K562 (cell line): ENCODE results near the gene SYPL2. TPM values are rescaled to one million over a fixed set of nuclear protein-coding genes. Genes with fewer than 3 reads are reported as not detected.
A peak's percentile ranks its signal among the peaks of the same experiment; 100 is the strongest.

Experiments used
- ATAC-seq: fragments of 200-7000 bp; cut with Tn5 transposase; 3 replicates; pipeline ENCODE4 v1.9.1; 2020; ENCODE audit warnings: moderate library complexity
- BruUV-seq: library from RNA; stranded (reverse); fragments of 400-500 nt; replicated peaks from 2 replicates; lab custom pipeline; 2021; lab: Mats Ljungman, UMichigan
- CTCF ChIA-PET: fragments of 300-600 bp; formaldehyde crosslinking; extraction: SDS; loops from one replicate; lab custom pipeline; 2021; ENCODE audit warnings: low intra/inter-chr PET ratio; lab: Yijun Ruan, JAX
- POLR2A ChIA-PET: fragments of 300-600, 350-650 bp; sonication (Branson Sonifier 250); formaldehyde crosslinking; extraction: SDS; loops from one replicate; lab custom pipeline; 2021; ENCODE audit warnings: antibody characterized with exemption, inconsistent platforms; lab: Yijun Ruan, JAX
- DNase-seq, 4 experiments: peaks; one replicate each; pipeline versions ENCODE4 v3.0.0 to v3.0.0-alpha.2; 2011 to 2018; ENCODE audit warnings: low spot score in 3 of 4, mixed read lengths in 3 of 4; ENCODE audit errors: extremely low read depth in 1 of 4
- FAIRE-seq: peaks from 2 replicates; lab custom pipeline; 2011; peaks lifted over from hg19 to GRCh38; lab: Jason Lieb, UNC
- H2AFZ ChIP-seq: 2 replicates; pipeline ENCODE4 v1.6.0; 2011; ENCODE audit warnings: low read depth, low read length, control low read depth, inconsistent platforms
- H3K27ac ChIP-seq: fragments of 200-600 bp; 3 replicates; pipeline ENCODE4 v1.8.0; 2011; ENCODE audit warnings: low read depth, mild to moderate bottlenecking, control low read depth, inconsistent platforms, low read length, moderate library complexity, mixed read lengths; ENCODE audit errors: extremely low read depth
- H3K27me3 ChIP-seq, 2 experiments: fragments of 300-600 bp in 1 of 2; 2 replicates in 1 of 2; 3 replicates in 1 of 2; pipeline versions ENCODE4 v1.6.0 to v1.8.0; 2011; ENCODE audit warnings: inconsistent platforms in 2 of 2, low read length in 2 of 2, mild to moderate bottlenecking in 1 of 2, mixed read lengths in 1 of 2, moderate library complexity in 1 of 2; ENCODE audit not compliant: control insufficient read depth in 2 of 2, insufficient read depth in 2 of 2
- H3K36me3 ChIP-seq: fragments of 300-600 bp; 3 replicates; pipeline ENCODE4 v1.8.0; 2011; ENCODE audit warnings: mild to moderate bottlenecking, low read length, inconsistent platforms; ENCODE audit not compliant: control insufficient read depth, insufficient read depth
- H3K4me1 ChIP-seq, 2 experiments: fragments of 200-600 bp in 1 of 2; replicated peaks in 1 of 2; 2 replicates in 1 of 2; 3 replicates in 1 of 2; pipeline versions ENCODE4 v1.5.1 to v1.8.0; 2011; ENCODE audit warnings: inconsistent platforms in 2 of 2, low read length in 2 of 2, mild to moderate bottlenecking in 1 of 2, mixed read lengths in 1 of 2, moderate library complexity in 1 of 2; ENCODE audit not compliant: control insufficient read depth in 2 of 2, insufficient read depth in 2 of 2
- H3K4me2 ChIP-seq: 2 replicates; pipeline ENCODE4 v1.6.1; 2011; ENCODE audit warnings: low read length, control low read depth, inconsistent platforms, mixed read lengths; ENCODE audit not compliant: insufficient read depth
- H3K4me3 ChIP-seq: fragments of 200-600 bp; sonication (generic), shearing (Covaris generic); 2 replicates; pipeline ENCODE4 v1.5.1; 2016; ENCODE audit warnings: control low read depth, inconsistent platforms
- H3K79me2 ChIP-seq: fragments of 200-600 bp; 3 replicates; pipeline ENCODE4 v1.8.0; 2011; ENCODE audit warnings: low read length, inconsistent platforms; ENCODE audit not compliant: control insufficient read depth, insufficient read depth
- H3K9ac ChIP-seq, 2 experiments: 2 replicates each; pipeline versions ENCODE4 v1.6.0 to v1.6.1; 2011; ENCODE audit warnings: low read depth in 2 of 2, low read length in 2 of 2, control low read depth in 1 of 2, inconsistent platforms in 1 of 2, mild to moderate bottlenecking in 1 of 2, mixed read lengths in 1 of 2; ENCODE audit not compliant: insufficient read depth in 1 of 2
- H3K9me1 ChIP-seq: one replicate; pipeline ENCODE4 v1.6.0; 2011; ENCODE audit warnings: inconsistent platforms, mild to moderate bottlenecking, low read length, moderate library complexity; ENCODE audit not compliant: control insufficient read depth, insufficient read depth
- H3K9me3 ChIP-seq: replicated peaks from 2 replicates; pipeline ENCODE4 v1.5.1; 2011; ENCODE audit warnings: low read depth, low read length, inconsistent platforms; ENCODE audit not compliant: control insufficient read depth, insufficient read depth
- H4K20me1 ChIP-seq: replicated peaks from 2 replicates; pipeline ENCODE4 v1.6.1; 2011; ENCODE audit warnings: low read length, inconsistent platforms, mixed read lengths; ENCODE audit not compliant: control insufficient read depth, insufficient read depth
- EP400 ChIP-seq: fragments of 450-650 bp; IDR thresholded peaks from 2 replicates; pipeline ENCODE4 v1.6.1; 2017; ENCODE audit warnings: antibody characterized with exemption, mild to moderate bottlenecking, moderate library complexity
- GTF2F1 ChIP-seq: IDR thresholded peaks from 2 replicates; pipeline ENCODE4 v1.6.1; 2011; ENCODE audit warnings: low read depth, low read length, improper control_type of control experiment
- MAFG ChIP-seq: fragments of 450-650 bp; conservative IDR thresholded peaks from 2 replicates; pipeline ENCODE4 v1.6.1; 2016; ENCODE audit warnings: missing genetic modification characterization, missing compliant biosample characterization
- MAFK ChIP-seq: IDR thresholded peaks from 2 replicates; pipeline ENCODE4 v1.6.1; 2011; ENCODE audit warnings: low read length, improper control_type of control experiment
- NFE2 ChIP-seq: IDR thresholded peaks from 2 replicates; pipeline ENCODE4 v1.6.1; 2014; ENCODE audit warnings: antibody characterized with exemption, low read depth
- NFXL1 ChIP-seq: fragments of 450-650 bp; formaldehyde crosslinking; IDR thresholded peaks from 2 replicates; pipeline ENCODE4 v1.4.0; 2021; ENCODE audit warnings: mild to moderate bottlenecking
- RFX5 ChIP-seq: IDR thresholded peaks from 2 replicates; pipeline ENCODE4 v1.6.1; 2011; ENCODE audit warnings: low read depth, mild to moderate bottlenecking, improper control_type of control experiment, low read length
- U2AF1 ChIP-seq: fragments of 200-400 bp; formaldehyde crosslinking; optimal IDR thresholded peaks from 2 replicates; pipeline ENCODE3; 2017; ENCODE audit warnings: mild to moderate bottlenecking, low read depth, low read length, moderate library complexity
- ZBTB2 ChIP-seq: fragments of 450-650 bp; IDR thresholded peaks from 2 replicates; pipeline ENCODE4 v1.6.1; 2016; ENCODE audit warnings: antibody characterized with exemption
- WGBS: fragments of 100-300 bp; shearing (Covaris generic); methylation state at CpG from one replicate; pipeline ENCODE4 v1.1.6; 2016; ENCODE audit warnings: low coverage, mixed read lengths; ENCODE audit not compliant: insufficient coverage; ENCODE audit errors: missing lambda C conversion rate; 5-methylcytosine and 5-hydroxymethylcytosine counted together
- in situ Hi-C: fragments of 300-500 bp; cut with MboI; formaldehyde crosslinking; loops from 4 replicates; pipeline ENCODE4 v1.15.0; 2018; ENCODE audit warnings: inconsistent platforms, mixed read lengths
- intact Hi-C: fragments of 100-400 bp; cut with micrococcal nuclease; formaldehyde crosslinking; loops from 2 replicates; pipeline ENCODE4 v1.14.2; 2022
- polyA plus RNA-seq, 8 experiments: library from polyadenylated mRNA; depleted of rRNA in 4 of 8; stranded (reverse) in 5 of 8; unstranded in 3 of 8; fragments of >200 nt; fragmentation: Nextera tagmentation in 2 of 8; fragmentation: Illumina TruSeq in 1 of 8; extraction: Ambion mirVana in 2 of 8; extraction: Trizol in 1 of 8; gene quantifications; 2 replicates each; pipeline versions ENCODE4 v1.2.1 to v1.2.3, GENCODE V29; 2011 to 2014; ENCODE audit warnings: inconsistent platforms in 1 of 8, missing spikeins in 1 of 8
- total RNA-seq, 7 experiments: library from RNA; depleted of rRNA in 6 of 7; stranded (reverse); fragments of >200 nt in 6 of 7; fragmentation: Illumina TruSeq in 2 of 7; extraction: Trizol in 2 of 7; gene quantifications; 2 replicates each; pipeline versions ENCODE4 v1.2.1 to v1.2.3, GENCODE V29; 2011 to 2021; ENCODE audit warnings: low replicate concordance in 1 of 7
- TF ChIP-seq, protein P1 (sequence below): sonication (generic); formaldehyde crosslinking; IDR thresholded peaks from 2 replicates; pipeline ENCODE4 v1.8.0; 2022; ENCODE audit warnings: mild to moderate bottlenecking, missing genetic modification reagents
- TF ChIP-seq, protein P2 (sequence below): sonication (generic); formaldehyde crosslinking; IDR thresholded peaks from 2 replicates; pipeline ENCODE4 v1.4.0; 2020; ENCODE audit warnings: mild to moderate bottlenecking, missing genetic modification reagents
- TF ChIP-seq, protein P3 (sequence below), 3 experiments: fragments of 200-800 bp in 1 of 3; sonication (Bioruptor generic) in 1 of 3; sonication (generic) in 1 of 3; formaldehyde crosslinking in 1 of 3; IDR thresholded peaks; 2 replicates each; pipeline versions ENCODE4 v1.6.1 to v1.8.0; 2016 to 2022; ENCODE audit warnings: mild to moderate bottlenecking in 2 of 3, missing compliant biosample characterization in 2 of 3, missing genetic modification characterization in 2 of 3, missing genetic modification reagents in 1 of 3

The SYPL2 gene
- total and polyA plus RNA-seq, 9 of the 15 experiments (the other 6 are each of a cell fraction or from before 2014, with no cell fraction given) = 0.03 to 0.20 (median 0.07) TPM; not detected in 2

DNA sequence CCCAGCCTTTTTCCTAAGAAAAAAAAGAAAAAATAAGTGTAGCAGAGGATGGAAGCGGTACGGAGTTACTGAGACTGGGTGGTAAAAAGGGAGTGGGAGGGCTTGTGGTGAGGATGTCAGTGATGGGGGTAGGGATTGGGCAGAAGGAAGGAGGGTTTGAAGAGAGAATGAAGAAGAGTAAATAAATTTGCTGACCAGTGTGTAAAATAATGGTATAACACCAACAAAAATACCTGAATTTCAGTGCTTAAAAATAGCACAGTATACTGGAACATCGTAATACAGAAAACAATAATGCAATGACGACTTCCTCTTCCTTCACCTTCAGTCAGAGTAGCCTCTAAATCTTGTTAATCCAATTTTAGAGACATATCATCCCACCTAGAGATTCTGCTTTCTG, 18.8 kb upstream of the SYPL2 start (continued):
- TF ChIP-seq MAFK (peak; percentile 30; the same call in 1 of the 2 replicates), MAFG (tag) (peak; percentile 34; the same call in 1 of the 2 replicates), NFE2 (no peak), EP400 (no peak), ZBTB2 (no peak), RFX5 (no peak), U2AF1 (no peak)
- TF ChIP-seq, protein P1, sequence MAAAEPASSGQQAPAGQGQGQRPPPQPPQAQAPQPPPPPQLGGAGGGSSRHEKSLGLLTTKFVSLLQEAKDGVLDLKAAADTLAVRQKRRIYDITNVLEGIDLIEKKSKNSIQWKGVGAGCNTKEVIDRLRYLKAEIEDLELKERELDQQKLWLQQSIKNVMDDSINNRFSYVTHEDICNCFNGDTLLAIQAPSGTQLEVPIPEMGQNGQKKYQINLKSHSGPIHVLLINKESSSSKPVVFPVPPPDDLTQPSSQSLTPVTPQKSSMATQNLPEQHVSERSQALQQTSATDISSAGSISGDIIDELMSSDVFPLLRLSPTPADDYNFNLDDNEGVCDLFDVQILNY (CRISPR knock-in tag) = no peak
- TF ChIP-seq, all 486 proteins: peak for 4

GRCh38 chr1:109454497-109455133, 11.7 kb upstream of the SYPL2 start:
- in situ Hi-C loops (no loop called here), intact Hi-C loops (no loop called here)
- WGBS = 4% methylated on average over 1 of the region's 1 CpG
- no peak for FAIRE-seq
- no peaks in the 10 kb centered on the region for H3K9me1 ChIP-seq
- H3K4me1 ChIP-seq = no peaks in the 10 kb centered on the region
- ATAC-seq = no peak
- no peaks in the 10 kb centered on the region for H3K36me3 ChIP-seq
- H4K20me1 ChIP-seq = no peaks in the 10 kb centered on the region
- H3K4me2 ChIP-seq = no peak overlapping the region
- no peaks in the 10 kb centered on the region for H3K9me3 ChIP-seq
- ChIA-PET CTCF (no interaction called here), POLR2A (interaction anchor here (0.6 kb wide), 2 partner anchors 9 to 102 kb away, joined by 3 read pairs; no protein-coding TSS in a partner anchor)
- no TSS peak for BruUV-seq
- no peak for DNase-seq
- H3K27me3 ChIP-seq = no peaks in the 10 kb centered on the region
- no peak overlapping the region for H3K4me3 ChIP-seq
- H2AFZ ChIP-seq = no peak overlapping the region
- no peak overlapping the region for H3K27ac ChIP-seq
- no peaks in the 10 kb centered on the region for H3K79me2 ChIP-seq
- H3K9ac ChIP-seq = no peak overlapping the region
- TF ChIP-seq NFXL1 (CRISPR knock-in tag) (no peak), MAFK (no peak), GTF2F1 (no peak)
- TF ChIP-seq, protein P2, sequence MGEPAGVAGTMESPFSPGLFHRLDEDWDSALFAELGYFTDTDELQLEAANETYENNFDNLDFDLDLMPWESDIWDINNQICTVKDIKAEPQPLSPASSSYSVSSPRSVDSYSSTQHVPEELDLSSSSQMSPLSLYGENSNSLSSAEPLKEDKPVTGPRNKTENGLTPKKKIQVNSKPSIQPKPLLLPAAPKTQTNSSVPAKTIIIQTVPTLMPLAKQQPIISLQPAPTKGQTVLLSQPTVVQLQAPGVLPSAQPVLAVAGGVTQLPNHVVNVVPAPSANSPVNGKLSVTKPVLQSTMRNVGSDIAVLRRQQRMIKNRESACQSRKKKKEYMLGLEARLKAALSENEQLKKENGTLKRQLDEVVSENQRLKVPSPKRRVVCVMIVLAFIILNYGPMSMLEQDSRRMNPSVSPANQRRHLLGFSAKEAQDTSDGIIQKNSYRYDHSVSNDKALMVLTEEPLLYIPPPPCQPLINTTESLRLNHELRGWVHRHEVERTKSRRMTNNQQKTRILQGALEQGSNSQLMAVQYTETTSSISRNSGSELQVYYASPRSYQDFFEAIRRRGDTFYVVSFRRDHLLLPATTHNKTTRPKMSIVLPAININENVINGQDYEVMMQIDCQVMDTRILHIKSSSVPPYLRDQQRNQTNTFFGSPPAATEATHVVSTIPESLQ (CRISPR knock-in tag) = no peak
- TF ChIP-seq, protein P3, sequence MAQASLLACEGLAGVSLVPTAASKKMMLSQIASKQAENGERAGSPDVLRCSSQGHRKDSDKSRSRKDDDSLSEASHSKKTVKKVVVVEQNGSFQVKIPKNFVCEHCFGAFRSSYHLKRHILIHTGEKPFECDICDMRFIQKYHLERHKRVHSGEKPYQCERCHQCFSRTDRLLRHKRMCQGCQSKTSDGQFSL (CRISPR knock-in tag; IDR thresholded peaks at IDR 0.05) = no peak
- TF ChIP-seq, protein P3 (tag; IDR thresholded peaks at IDR 0.05) = no peak
- TF ChIP-seq, protein P1 (CRISPR knock-in tag) = no peak
